ENCODE measurements around the gene ELMO3.

GRCh38 chr16:67157892-67158635 is 40.9 kb upstream of the ELMO3 start:
- TF ChIP-seq CTCF (IDR thresholded peaks at IDR 0.05) = no peak
- no peak for TF ChIP-seq POLR2A (IDR thresholded peaks at IDR 0.05)
